ENCODE data around the gene KLHL29. TPM values are rescaled to one million over a fixed set of nuclear protein-coding genes. Genes with fewer than 3 reads are reported as not detected.

Gene KLHL29
- total and polyA plus RNA-seq, 2 donors (not counting 3 experiments of a cell fraction or from before 2014, with no cell fraction given): 4.6 to 12.7 TPM

DNA sequence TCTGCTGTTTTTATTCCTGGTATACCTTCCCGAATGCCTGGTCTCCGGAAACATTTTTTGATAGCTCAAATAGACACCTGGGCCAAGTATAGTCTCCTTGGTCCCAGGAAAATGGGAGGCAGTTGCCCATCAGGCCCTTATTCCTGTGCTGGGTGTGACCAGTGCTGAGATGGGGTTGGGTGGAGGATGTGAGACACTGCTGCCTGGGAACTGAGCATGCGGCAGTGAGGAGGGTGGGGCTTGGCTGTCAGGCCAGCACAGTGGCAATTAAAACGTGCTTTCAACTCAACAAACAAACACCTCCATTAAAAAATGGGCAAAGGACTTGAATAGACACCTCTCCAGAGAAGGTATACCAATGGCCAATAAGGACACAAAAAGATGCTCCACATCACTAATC lies 12.5 kb downstream of the KLHL29 start:
- POLR2A ChIA-PET: no interaction called here
- Histone ChIP-seq H3K27me3 (ENCODE audit: control insufficient read depth in 2 of 2, insufficient read depth in 2 of 2, low read length in 2 of 2) (no peaks in the 10 kb centered on the region), H3K9me1 (replicated peaks; ENCODE audit: control insufficient read depth, extremely low read depth, insufficient read depth, low read length) (no peaks in the 10 kb centered on the region), H2AFZ (ENCODE audit: low read depth, low read length) (no peak overlapping the region), H3K9me3 (replicated peaks; ENCODE audit: control insufficient read depth, insufficient read depth, low read length) (no peaks in the 10 kb centered on the region), H3K4me1 (ENCODE audit: control insufficient read depth, extremely low read depth, insufficient read depth, low read length) (no peaks in the 10 kb centered on the region), H3K4me2 (ENCODE audit: insufficient read depth, low read length) (no peak overlapping the region), H4K20me1 (replicated peaks; ENCODE audit: control insufficient read depth, extremely low read depth, insufficient read depth, low read length) (no peaks in the 10 kb centered on the region), H3K9ac (replicated peaks; ENCODE audit: extremely low read depth, insufficient read depth, low read length) (no peak overlapping the region), H3K36me3 (ENCODE audit: control insufficient read depth in 2 of 2, extremely low read depth in 1 of 2, insufficient read depth in 2 of 2, low read length in 2 of 2) (no peaks in the 10 kb centered on the region), H3K79me2 (ENCODE audit: control insufficient read depth, insufficient read depth, low read length) (no peaks in the 10 kb centered on the region), H3K27ac (ENCODE audit: insufficient read depth, low read depth, low read length) (no peak overlapping the region), H3K4me3 (replicated peaks in 1 of 3; ENCODE audit: insufficient read depth in 1 of 3, low read depth in 1 of 3, low read length in 3 of 3) (no peak overlapping the region)
- DNase-seq (ENCODE audit: low read depth, low spot score): no peak
- TF ChIP-seq JUN (IDR thresholded peaks at IDR 0.05; ENCODE audit: borderline replicate concordance, insufficient read depth, insufficient read length, low read depth) (no peak), GATA2 (IDR thresholded peaks at IDR 0.05; ENCODE audit: insufficient read depth, insufficient read length, low read depth, low read length) (no peak), MYC (IDR thresholded peaks at IDR 0.05; ENCODE audit: low read depth, low read length) (no peak), CTCF (IDR thresholded peaks at IDR 0.05; ENCODE audit: extremely low read depth in 1 of 2, insufficient read depth in 1 of 2, low read depth in 1 of 2, low read length in 2 of 2) (no peak)
- dilution Hi-C loops (cut with MboI; ENCODE audit: extremely low pct_ligation_motif_present, low sequenced_read_pairs): no loop called here
- CTCF ChIA-PET: no interaction called here
- BruUV-seq (replicated peaks): no TSS peak
- FAIRE-seq: no peak
- intact Hi-C loops (cut with micrococcal nuclease): no loop called here

DNA sequence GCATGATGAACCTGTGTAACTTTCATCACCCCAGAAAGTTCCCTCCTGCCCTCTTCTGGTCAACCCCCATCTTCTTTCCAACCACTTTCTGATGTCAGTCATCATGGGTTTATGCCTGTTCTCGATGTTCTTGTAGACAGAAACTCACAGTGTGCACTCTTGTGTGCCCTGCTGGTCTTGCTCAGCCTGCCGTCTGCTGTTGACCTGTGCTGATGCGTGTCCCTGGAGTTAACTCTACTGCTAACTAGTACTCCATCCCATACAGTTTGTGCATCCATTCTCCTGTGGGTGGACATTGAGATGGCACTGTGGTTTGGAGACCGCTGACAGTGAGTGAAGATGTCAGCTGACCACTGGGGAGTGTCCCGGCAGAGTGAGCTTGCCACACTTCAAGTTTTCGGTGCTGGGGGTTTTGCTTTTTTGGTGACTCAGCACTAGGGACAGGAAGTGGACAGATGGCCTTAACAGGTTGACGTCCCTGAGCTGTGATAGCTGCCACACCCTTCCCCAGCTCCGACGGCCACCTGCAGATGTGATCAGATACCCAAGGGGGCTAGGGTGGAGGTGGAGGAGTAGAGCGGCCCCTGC lies 14.8 kb downstream of the KLHL29 start:
- dilution Hi-C loops (cut with MboI; ENCODE audit: extremely low pct_ligation_motif_present, low sequenced_read_pairs): no loop called here
- ChIA-PET POLR2A (no interaction called here), CTCF (no interaction called here)
- H3K27ac ChIP-seq (ENCODE audit: insufficient read depth, low read depth, low read length): no peak overlapping the region
- H3K36me3 ChIP-seq (ENCODE audit: control insufficient read depth in 2 of 2, extremely low read depth in 1 of 2, insufficient read depth in 2 of 2, low read length in 2 of 2): no peaks in the 10 kb centered on the region
- H3K4me1 ChIP-seq (ENCODE audit: control insufficient read depth, extremely low read depth, insufficient read depth, low read length): peaks cover 10% of the 10 kb centered on the region
- no peak overlapping the region for H3K4me2 ChIP-seq (ENCODE audit: insufficient read depth, low read length)
- H3K9me3 ChIP-seq (replicated peaks; ENCODE audit: control insufficient read depth, insufficient read depth, low read length): no peaks in the 10 kb centered on the region
- H3K9me1 ChIP-seq (replicated peaks; ENCODE audit: control insufficient read depth, extremely low read depth, insufficient read depth, low read length): no peaks in the 10 kb centered on the region
- TF ChIP-seq CTCF (IDR thresholded peaks at IDR 0.05; ENCODE audit: extremely low read depth in 1 of 2, insufficient read depth in 1 of 2, low read depth in 1 of 2, low read length in 2 of 2) (no peak), GATA2 (IDR thresholded peaks at IDR 0.05; ENCODE audit: insufficient read depth, insufficient read length, low read depth, low read length) (no peak), JUN (IDR thresholded peaks at IDR 0.05; ENCODE audit: borderline replicate concordance, insufficient read depth, insufficient read length, low read depth) (no peak), POLR2A (IDR thresholded peaks at IDR 0.05; ENCODE audit: low read depth, low read length) (no peak), FOS (IDR thresholded peaks at IDR 0.05; ENCODE audit: borderline replicate concordance, insufficient read depth, low read length) (no peak)
- no peaks in the 10 kb centered on the region for H4K20me1 ChIP-seq (replicated peaks; ENCODE audit: control insufficient read depth, extremely low read depth, insufficient read depth, low read length)
- FAIRE-seq (peak; percentile 4), DNase-seq (ENCODE audit: low read depth, low spot score) (no peak)
- no peak overlapping the region for H3K9ac ChIP-seq (replicated peaks; ENCODE audit: extremely low read depth, insufficient read depth, low read length)
- H3K27me3 ChIP-seq (ENCODE audit: control insufficient read depth in 2 of 2, insufficient read depth in 2 of 2, low read length in 2 of 2): no peaks in the 10 kb centered on the region
- BruUV-seq (replicated peaks): no TSS peak
- no peaks in the 10 kb centered on the region for H3K79me2 ChIP-seq (ENCODE audit: control insufficient read depth, insufficient read depth, low read length)
- intact Hi-C loops (cut with micrococcal nuclease): loop anchor here (5.0 kb wide), 2 partner anchors 98 to 173 kb away; no protein-coding TSS in a partner anchor
- H3K4me3 ChIP-seq (replicated peaks in 1 of 3; ENCODE audit: insufficient read depth in 1 of 3, low read depth in 1 of 3, low read length in 3 of 3): no peak overlapping the region
- H2AFZ ChIP-seq (ENCODE audit: low read depth, low read length): no peak overlapping the region

Data from endothelial cell of umbilical vein (primary cell).